Stomach (tissue), 9 donors: Measurements from ENCODE around the gene PRKG2. TPM values are rescaled to one million over a fixed set of nuclear protein-coding genes. Genes with fewer than 3 reads are reported as not detected.

Experiments used
- DNase-seq, 2 donors: peaks; one replicate each; pipeline versions ENCODE4 v3.0.0 to v3.0.0-alpha.2; 2013 to 2019
- H3K27ac ChIP-seq, 5 donors: fragments of 200-600 bp in 4 of 5; sonication (generic) in 4 of 5; one replicate each; pipeline ENCODE4 v1.5.1; 2013 to 2019; ENCODE audit warnings: mild to moderate bottlenecking in 1 of 5, moderate library complexity in 1 of 5
- H3K27me3 ChIP-seq, 3 donors: fragments of 200-600 bp; sonication (generic); one replicate each; pipeline ENCODE4 v1.5.1; 2017 to 2019; ENCODE audit warnings: mixed run types in 1 of 3
- H3K36me3 ChIP-seq, 4 donors: fragments of 200-600 bp; sonication (generic); 1 replicate in 3 of 4; 2 replicates in 1 of 4; pipeline ENCODE4 v1.5.1; 2016 to 2019
- H3K4me1 ChIP-seq, 4 donors: fragments of 200-600 bp; sonication (generic); one replicate each; pipeline ENCODE4 v1.5.1; 2016 to 2019
- H3K4me3 ChIP-seq, 4 donors: fragments of 200-600 bp; sonication (generic) in 3 of 4; one replicate each; pipeline ENCODE4 v1.5.1; 2016 to 2019; ENCODE audit warnings: mild to moderate bottlenecking in 1 of 4
- H3K9me3 ChIP-seq, 4 donors: fragments of 200-600 bp; sonication (generic); one replicate each; pipeline ENCODE4 v1.5.1; 2016 to 2019
- EP300 ChIP-seq: sonication (generic); formaldehyde crosslinking; IDR thresholded peaks from one replicate; pipeline ENCODE4 v1.6.1; 2017; ENCODE audit warnings: antibody characterized with exemption
- POLR2A ChIP-seq, 4 donors: fragments of 450-650 bp; IDR thresholded peaks; one replicate each; pipeline ENCODE4 v1.6.1; 2016; ENCODE audit warnings: antibody characterized with exemption in 4 of 4, control low read depth in 2 of 4, mild to moderate bottlenecking in 1 of 4, moderate library complexity in 1 of 4
- POLR2AphosphoS5 ChIP-seq, 3 donors: sonication (generic); formaldehyde crosslinking; IDR thresholded peaks; one replicate each; pipeline ENCODE4 v1.6.1; 2016; ENCODE audit warnings: antibody characterized with exemption in 3 of 3
- WGBS, 5 donors: extraction: QIAGEN DNeasy Blood & Tissue Kit in 3 of 5; methylation state at CpG; one replicate each; pipeline versions ENCODE4 v1.1.5 to v1.1.7; 2013 to 2018; 5-methylcytosine and 5-hydroxymethylcytosine counted together
- intact Hi-C: fragments of 100-400 bp; cut with DNase I; formaldehyde crosslinking; loops from one replicate; pipeline ENCODE4 v1.15.1; 2023; ENCODE audit warnings: low total_unique reads
- polyA plus RNA-seq, 3 donors: library from polyadenylated mRNA; stranded (reverse); fragments of 200-250 nt; gene quantifications; one replicate each; pipeline ENCODE4 v1.2.3, GENCODE V29; 2013
- total RNA-seq, 5 donors: library from RNA; depleted of rRNA; stranded (reverse); fragments of >200 nt; gene quantifications; one replicate each; pipeline versions ENCODE4 v1.1.0 to v1.2.3, GENCODE V29; 2014 to 2016
- TF ChIP-seq, protein P1 (sequence below), 7 experiments: fragments of 450-650 bp in 4 of 7; fragments of 200-600 bp in 3 of 7; sonication (generic) in 3 of 7; IDR thresholded peaks; one replicate each; pipeline ENCODE4 v1.5.1; 2016 to 2019; ENCODE audit warnings: antibody characterized with exemption in 7 of 7, control low read depth in 2 of 7, mild to moderate bottlenecking in 1 of 7
- donor health status: healthy with polysubstance abuse.
- donor health status: Bipolar disorder and iron deficiency.
- donor health status: healthy.

The PRKG2 gene
- total and polyA plus RNA-seq, 8 donors: 0.19 to 2.9 (median 0.58) TPM; not detected in 3

DNA sequence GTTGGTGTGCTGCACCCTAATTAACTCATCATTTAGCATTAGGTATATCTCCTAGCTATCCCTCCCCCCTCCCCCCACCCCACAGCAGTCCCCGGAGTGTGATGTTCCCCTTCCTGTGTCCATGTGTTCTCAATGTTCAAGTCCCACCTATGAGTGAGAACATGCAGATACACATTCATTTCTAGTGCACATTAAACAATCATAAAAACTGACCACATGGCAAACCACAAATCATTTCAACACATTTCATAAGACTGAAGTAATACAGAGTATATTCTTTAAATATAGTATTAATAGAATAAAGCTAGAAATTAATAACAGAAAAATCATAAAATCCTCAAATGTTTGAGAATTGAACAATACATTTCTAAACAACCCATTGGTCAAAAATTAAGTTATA, 34.1 kb downstream of the PRKG2 start:
- H3K4me3 ChIP-seq: no peak overlapping the region
- 13 to 65% (median 57%) methylated on average over 1 of the region's 1 CpG for WGBS, 5 donors
- DNase-seq: no peak
- intact Hi-C loops: no loop called here
- H3K9me3 ChIP-seq: peaks cover 0 to 3% (median 0%) of the 10 kb centered on the region in 4 donors
- TF ChIP-seq POLR2AphosphoS5 (IDR thresholded peaks at IDR 0.05): no peak
- TF ChIP-seq POLR2A (IDR thresholded peaks at IDR 0.05): no peak
- no peak for TF ChIP-seq EP300
- TF ChIP-seq, protein P1, sequence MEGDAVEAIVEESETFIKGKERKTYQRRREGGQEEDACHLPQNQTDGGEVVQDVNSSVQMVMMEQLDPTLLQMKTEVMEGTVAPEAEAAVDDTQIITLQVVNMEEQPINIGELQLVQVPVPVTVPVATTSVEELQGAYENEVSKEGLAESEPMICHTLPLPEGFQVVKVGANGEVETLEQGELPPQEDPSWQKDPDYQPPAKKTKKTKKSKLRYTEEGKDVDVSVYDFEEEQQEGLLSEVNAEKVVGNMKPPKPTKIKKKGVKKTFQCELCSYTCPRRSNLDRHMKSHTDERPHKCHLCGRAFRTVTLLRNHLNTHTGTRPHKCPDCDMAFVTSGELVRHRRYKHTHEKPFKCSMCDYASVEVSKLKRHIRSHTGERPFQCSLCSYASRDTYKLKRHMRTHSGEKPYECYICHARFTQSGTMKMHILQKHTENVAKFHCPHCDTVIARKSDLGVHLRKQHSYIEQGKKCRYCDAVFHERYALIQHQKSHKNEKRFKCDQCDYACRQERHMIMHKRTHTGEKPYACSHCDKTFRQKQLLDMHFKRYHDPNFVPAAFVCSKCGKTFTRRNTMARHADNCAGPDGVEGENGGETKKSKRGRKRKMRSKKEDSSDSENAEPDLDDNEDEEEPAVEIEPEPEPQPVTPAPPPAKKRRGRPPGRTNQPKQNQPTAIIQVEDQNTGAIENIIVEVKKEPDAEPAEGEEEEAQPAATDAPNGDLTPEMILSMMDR (IDR thresholded peaks at IDR 0.05): no peak
- no peak overlapping the region for H3K27ac ChIP-seq
- no peaks in the 10 kb centered on the region for H3K27me3 ChIP-seq
- H3K36me3 ChIP-seq: no peaks in the 10 kb centered on the region
- no peaks in the 10 kb centered on the region for H3K4me1 ChIP-seq

DNA sequence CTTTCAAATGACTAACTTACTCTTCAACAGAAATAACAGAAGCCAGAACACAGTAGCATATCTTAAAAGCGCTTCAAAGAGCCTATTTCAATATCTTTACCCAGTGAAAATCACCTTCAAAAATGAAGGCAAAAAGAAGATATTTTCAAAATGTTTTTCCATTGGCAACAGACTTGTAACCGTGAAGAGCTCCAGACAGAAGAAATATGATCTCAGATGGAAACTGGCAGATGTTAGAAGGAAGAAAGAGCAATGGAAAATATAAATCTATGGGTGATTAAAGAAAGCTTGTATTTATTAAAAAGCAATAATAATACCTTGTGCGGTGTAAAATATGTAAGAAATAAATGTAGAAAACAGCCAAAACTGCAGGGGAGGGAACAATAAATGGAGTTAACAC, 35.7 kb downstream of the PRKG2 start:
- peaks cover 0 to 3% (median 0%) of the 10 kb centered on the region in 4 donors for H3K9me3 ChIP-seq
- no peaks in the 10 kb centered on the region for H3K27me3 ChIP-seq
- H3K27ac ChIP-seq: no peak overlapping the region
- TF ChIP-seq POLR2A (IDR thresholded peaks at IDR 0.05) (no peak), EP300 (no peak), POLR2AphosphoS5 (IDR thresholded peaks at IDR 0.05) (no peak)
- TF ChIP-seq, protein P1 (IDR thresholded peaks at IDR 0.05): no peak
- no peaks in the 10 kb centered on the region for H3K4me1 ChIP-seq
- WGBS, 5 donors: 73 to 94% (median 88%) methylated on average over 3 of the region's 3 CpGs
- H3K36me3 ChIP-seq: no peaks in the 10 kb centered on the region
- no peak overlapping the region for H3K4me3 ChIP-seq
- no peak for DNase-seq
- intact Hi-C loops: no loop called here

DNA sequence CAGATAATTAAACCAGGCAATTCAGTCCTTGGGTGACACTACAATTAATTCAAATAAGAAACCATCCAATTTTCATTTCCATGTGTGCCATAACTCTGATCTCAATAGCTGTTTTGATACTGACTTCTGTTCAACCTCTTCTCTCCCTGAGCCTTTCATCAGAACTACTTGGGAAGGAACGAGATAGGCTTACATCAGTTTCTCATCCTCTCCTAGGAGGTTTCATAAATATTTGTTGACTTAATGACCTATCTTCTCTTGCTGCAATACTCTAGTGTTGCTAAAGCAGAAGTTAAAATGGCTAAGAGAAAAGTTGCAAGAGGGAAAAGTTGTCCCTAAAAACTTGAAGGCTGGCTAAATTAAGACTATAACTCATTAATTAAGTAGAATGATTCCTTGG, 41.8 kb downstream of the PRKG2 start:
- WGBS, 5 donors: 4 to 64% (median 55%) methylated on average over 1 of the region's 1 CpG
- no peaks in the 10 kb centered on the region for H3K27me3 ChIP-seq

DNA sequence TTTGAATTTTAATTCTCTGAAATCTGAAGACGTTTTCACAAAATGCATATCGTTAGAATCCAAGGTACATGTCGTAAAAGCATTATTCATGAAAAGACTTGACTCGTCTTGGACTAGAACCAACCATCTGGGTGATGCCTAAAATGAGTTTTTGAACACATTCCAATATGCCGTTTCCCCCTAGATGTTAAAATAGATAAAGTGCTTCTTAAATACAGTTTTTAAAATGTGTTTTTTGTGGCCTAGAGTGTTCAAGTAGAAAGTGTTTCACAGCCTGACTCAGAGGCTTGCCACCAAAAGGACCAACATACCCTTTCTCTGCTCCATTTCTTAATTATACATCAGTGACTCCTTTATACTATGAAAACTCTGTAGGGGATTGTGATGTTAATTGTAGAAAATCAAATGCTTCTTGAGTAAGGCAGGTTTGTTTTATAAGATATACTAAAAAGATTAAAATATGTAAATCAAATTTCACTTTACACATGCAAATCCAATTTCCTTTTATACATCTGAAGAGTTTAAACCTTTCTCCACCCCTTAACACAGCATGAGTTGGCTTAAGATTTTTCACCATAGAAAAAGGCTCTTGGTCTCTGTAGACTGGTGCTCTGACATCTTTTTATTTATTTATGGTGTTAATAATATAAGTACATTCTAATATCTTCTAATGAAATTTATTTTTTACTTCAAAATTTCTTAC, 48.4 kb downstream of the PRKG2 start:
- Histone ChIP-seq H3K4me3 (no peak overlapping the region), H3K4me1 (no peaks in the 10 kb centered on the region), H3K27ac (no peak overlapping the region), H3K27me3 (no peaks in the 10 kb centered on the region), H3K9me3 (no peaks in the 10 kb centered on the region), H3K36me3 (no peaks in the 10 kb centered on the region)
- intact Hi-C loops: no loop called here
- TF ChIP-seq POLR2A (IDR thresholded peaks at IDR 0.05): no peak
- no peak for TF ChIP-seq EP300
- no peak for TF ChIP-seq POLR2AphosphoS5 (IDR thresholded peaks at IDR 0.05)
- TF ChIP-seq, protein P1 (IDR thresholded peaks at IDR 0.05): no peak
- no peak for DNase-seq
- WGBS, 5 donors: 49 to 65% (median 57%) methylated on average over 5 of the region's 5 CpGs

More for the DNA sequence above, 41.8 kb downstream of the PRKG2 start:
- H3K4me3 ChIP-seq: no peak overlapping the region
- DNase-seq: no peak
- H3K27ac ChIP-seq: no peak overlapping the region
- H3K9me3 ChIP-seq: no peaks in the 10 kb centered on the region
- TF ChIP-seq EP300 (no peak), POLR2A (IDR thresholded peaks at IDR 0.05) (no peak), POLR2AphosphoS5 (IDR thresholded peaks at IDR 0.05) (no peak)
- TF ChIP-seq, protein P1 (IDR thresholded peaks at IDR 0.05): no peak
- no peaks in the 10 kb centered on the region for H3K4me1 ChIP-seq
- no peaks in the 10 kb centered on the region for H3K36me3 ChIP-seq
- intact Hi-C loops: no loop called here
